Measurements from ENCODE around the gene ZFHX3. TPM values are rescaled to one million over a fixed set of nuclear protein-coding genes. Genes with fewer than 3 reads are reported as not detected.

ZFHX3 gene
- total RNA-seq, 6 experiments from 2014 or later, result 7.1 to 9.4 (median 7.7) TPM

- no peak overlapping the region for H3K4me3 ChIP-seq
- DNase-seq (no peak), ATAC-seq (no peak)
- no peaks in the 10 kb centered on the region for H3K9me3 ChIP-seq
- WGBS (ENCODE audit: insufficient coverage, low coverage, low lambda C conversion rate, missing lambda C conversion rate), result 88% methylated on average over 6 of the region's 6 CpGs
- TF ChIP-seq POLR2A (IDR thresholded peaks at IDR 0.05), result no peak
- TF ChIP-seq CTCF (IDR thresholded peaks at IDR 0.05), result no peak
- H3K4me1 ChIP-seq, result peaks cover 0 to 5% (median 0%) of the 10 kb centered on the region in 4 donors
- H3K36me3 ChIP-seq, result no peaks in the 10 kb centered on the region
- intact Hi-C loops (cut with DNase I), result no loop called here
- no peaks in the 10 kb centered on the region for H3K27me3 ChIP-seq
- H3K27ac ChIP-seq, result no peak overlapping the region
These were observed 138.7 kb downstream of the ZFHX3 start for GRCh38 chr16:72909196-72909595.

- Histone ChIP-seq H3K4me3 (no peak overlapping the region), H3K4me1 (no peaks in the 10 kb centered on the region), H3K27me3 (no peaks in the 10 kb centered on the region), H3K36me3 (no peaks in the 10 kb centered on the region), H3K9me3 (no peaks in the 10 kb centered on the region), H3K27ac (no peak overlapping the region)
- peak in 1 of 4 donors; percentile 57 for ATAC-seq
- intact Hi-C loops (cut with DNase I), result no loop called here
- TF ChIP-seq CTCF (IDR thresholded peaks at IDR 0.05) (no peak), POLR2A (IDR thresholded peaks at IDR 0.05) (no peak)
- no peak for DNase-seq
- 78% methylated on average over 15 of the region's 19 CpGs for WGBS (ENCODE audit: insufficient coverage, low coverage, low lambda C conversion rate, missing lambda C conversion rate)
These were observed 139.4 kb downstream of the ZFHX3 start for GRCh38 chr16:72908362-72909167.

- H3K4me1 ChIP-seq, result no peaks in the 10 kb centered on the region
- WGBS (ENCODE audit: insufficient coverage, low coverage, low lambda C conversion rate, missing lambda C conversion rate), result 62% methylated on average over 3 of the region's 4 CpGs
- DNase-seq (no peak), ATAC-seq (no peak)
- no peak overlapping the region for H3K27ac ChIP-seq
- no peak overlapping the region for H3K4me3 ChIP-seq
- TF ChIP-seq CTCF (IDR thresholded peaks at IDR 0.05), result no peak
- no peak for TF ChIP-seq POLR2A (IDR thresholded peaks at IDR 0.05)
- no peaks in the 10 kb centered on the region for H3K36me3 ChIP-seq
- no peaks in the 10 kb centered on the region for H3K27me3 ChIP-seq
- H3K9me3 ChIP-seq, result no peaks in the 10 kb centered on the region
- intact Hi-C loops (cut with DNase I), result no loop called here
These were observed 142.3 kb downstream of the ZFHX3 start for GRCh38 chr16:72905581-72905980.

GRCh38 chr16:72903176-72903575 lies 144.8 kb downstream of the ZFHX3 start:
- no peak overlapping the region for H3K27ac ChIP-seq
- H3K4me1 ChIP-seq, result no peaks in the 10 kb centered on the region
- no peak for DNase-seq
- no peak for ATAC-seq
- no peaks in the 10 kb centered on the region for H3K36me3 ChIP-seq
- H3K27me3 ChIP-seq, result no peaks in the 10 kb centered on the region
- 86% methylated on average over 4 of the region's 6 CpGs for WGBS (ENCODE audit: insufficient coverage, low coverage, low lambda C conversion rate, missing lambda C conversion rate)
- H3K4me3 ChIP-seq, result no peak overlapping the region
- intact Hi-C loops (cut with DNase I), result no loop called here
- no peaks in the 10 kb centered on the region for H3K9me3 ChIP-seq
- TF ChIP-seq CTCF (IDR thresholded peaks at IDR 0.05) (no peak), POLR2A (IDR thresholded peaks at IDR 0.05) (no peak)

All from right lobe of liver (tissue), 6 donors.